Hepatocyte (in vitro differentiated cells): ENCODE data around the gene FBXO10.

Source experiments
- CTCF ChIP-seq: fragments of 200-600 bp; sonication (generic); IDR thresholded peaks from 2 replicates; pipeline ENCODE4 v1.5.1; 2016; ENCODE audit warnings: antibody characterized with exemption, mild to moderate bottlenecking; ENCODE audit not compliant: poor library complexity
- EZH2 ChIP-seq: fragments of 200-600 bp; sonication (generic); IDR thresholded peaks from 2 replicates; pipeline ENCODE4 v1.6.1; 2016; ENCODE audit warnings: antibody characterized with exemption, mild to moderate bottlenecking, borderline replicate concordance
- EZH2phosphoT487 ChIP-seq: fragments of 200-600 bp; sonication (generic); IDR thresholded peaks from one replicate; pipeline ENCODE4 v1.6.1; 2018; ENCODE audit warnings: antibody characterized with exemption, mild to moderate bottlenecking, low read depth, moderate library complexity; ENCODE audit not compliant: unreplicated experiment, severe bottlenecking

- TF ChIP-seq CTCF: no peak
- no peak for TF ChIP-seq EZH2
- TF ChIP-seq EZH2phosphoT487: no peak
These were observed 49.6 kb upstream of the FBXO10 start for GRCh38 chr9:37625758-37626147.
